ENCODE results near the gene INHBB.
A peak's percentile ranks its signal among the peaks of the same experiment; 100 is the strongest.
"Not testable (repeated sequence)": the region's sequence is repeated elsewhere in the genome, so short reads cannot be mapped to it uniquely, and the experiment has no call there.

Gene INHBB

GRCh38 chr2:120305296-120305695, 40.6 kb upstream of the INHBB start:
- Histone ChIP-seq H3K4me1 (peaks cover 24 to 37% (median 33%) of the 10 kb centered on the region in 10 experiments), H3K4me2 (peak overlapping the region in 5 of 11 experiments; percentile 18 to 80 (median 56); a peak in 5 of 22 replicates), H4K20me1 (peaks cover 0 to 22% (median 0%) of the 10 kb centered on the region in 11 experiments; a peak in 4 of 22 replicates), H3K36me3 (peaks cover 0 to 27% (median 4%) of the 10 kb centered on the region in 11 experiments; a peak in 9 of 22 replicates), H3K4me3 (no peak overlapping the region), H3K27ac (no peak overlapping the region), H3K9ac (no peak overlapping the region), H3K9me3 (replicated peaks in 1 of 11) (no peaks in the 10 kb centered on the region), H3K27me3 (no peaks in the 10 kb centered on the region)
- no peak for TF ChIP-seq Cebpa-rat (IDR thresholded peaks at IDR 0.05)

DNA sequence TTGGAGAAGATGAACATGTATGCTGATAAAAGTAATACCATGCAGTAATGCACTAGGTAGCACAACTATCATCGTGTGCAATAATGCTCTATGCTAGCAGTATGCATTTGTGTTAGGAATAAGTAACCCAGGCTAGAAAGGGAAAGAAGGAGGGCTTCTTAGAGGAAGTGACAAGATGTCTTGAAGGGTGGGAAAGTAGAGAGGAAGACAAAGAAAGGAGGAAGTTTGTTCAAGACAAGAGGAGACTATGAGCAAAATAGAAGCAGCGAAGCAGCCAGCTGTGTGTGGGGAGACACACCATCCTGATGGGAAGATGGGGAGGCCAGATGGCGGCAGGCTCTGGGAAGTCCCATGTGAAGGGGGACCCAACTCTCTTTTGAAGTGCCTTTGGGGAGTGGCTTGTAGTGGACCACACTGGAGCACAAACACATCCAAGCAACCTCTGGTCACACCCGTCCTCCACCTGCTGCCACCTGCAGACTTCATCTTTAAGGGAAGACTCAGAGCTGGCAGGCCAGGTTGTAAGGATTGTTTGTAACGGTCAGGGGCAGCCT, 39.9 kb upstream of the INHBB start:
- Histone ChIP-seq H3K27me3 (no peaks in the 10 kb centered on the region), H3K4me2 (peak overlapping the region in 8 of 11 experiments; percentile 12 to 80 (median 50); a peak in 14 of 22 replicates), H3K27ac (no peak overlapping the region), H4K20me1 (peaks cover 0 to 22% (median 0%) of the 10 kb centered on the region in 11 experiments; a peak in 4 of 22 replicates), H3K36me3 (peaks cover 0 to 20% (median 0%) of the 10 kb centered on the region in 11 experiments; a peak in 5 of 22 replicates), H3K4me1 (peaks cover 24 to 37% (median 33%) of the 10 kb centered on the region in 10 experiments), H3K4me3 (no peak overlapping the region), H3K9ac (no peak overlapping the region), H3K9me3 (replicated peaks in 1 of 11) (no peaks in the 10 kb centered on the region)
- no peak for TF ChIP-seq Cebpa-rat (IDR thresholded peaks at IDR 0.05)

- peaks cover 0 to 18% (median 0%) of the 10 kb centered on the region in 11 experiments; a peak in 3 of 22 replicates for H4K20me1 ChIP-seq
- TF ChIP-seq Cebpa-rat (IDR thresholded peaks at IDR 0.05) = no peak
- peaks cover 12 to 23% (median 18%) of the 10 kb centered on the region in 10 experiments for H3K4me1 ChIP-seq
- no peak overlapping the region for H3K4me3 ChIP-seq
- H3K4me2 ChIP-seq = no peak overlapping the region
- no peaks in the 10 kb centered on the region for H3K9me3 ChIP-seq (replicated peaks in 1 of 11)
- no peaks in the 10 kb centered on the region for H3K27me3 ChIP-seq
- H3K27ac ChIP-seq = no peak overlapping the region
- H3K9ac ChIP-seq = no peak overlapping the region
- peaks cover 0 to 10% (median 0%) of the 10 kb centered on the region in 11 experiments; a peak in 2 of 22 replicates for H3K36me3 ChIP-seq
Measured at GRCh38 chr2:120307482-120307881, 38.5 kb upstream of the INHBB start.

GRCh38 chr2:120308038-120308910, 37.7 kb upstream of the INHBB start:
- Histone ChIP-seq H3K9me3 (replicated peaks in 1 of 11) (no peaks in the 10 kb centered on the region), H3K36me3 (peaks cover 0 to 7% (median 0%) of the 10 kb centered on the region in 11 experiments; a peak in 2 of 22 replicates), H3K27me3 (no peaks in the 10 kb centered on the region; a peak in 1 of 22 replicates), H3K9ac (no peak overlapping the region), H3K4me1 (peaks cover 12 to 21% (median 17%) of the 10 kb centered on the region in 10 experiments), H3K27ac (no peak overlapping the region), H4K20me1 (peaks cover 0 to 11% (median 0%) of the 10 kb centered on the region in 11 experiments; a peak in 3 of 22 replicates), H3K4me2 (no peak overlapping the region), H3K4me3 (no peak overlapping the region)
- TF ChIP-seq Cebpa-rat (IDR thresholded peaks at IDR 0.05) = no peak

GRCh38 chr2:120310136-120310535, 35.8 kb upstream of the INHBB start:
- Histone ChIP-seq H3K4me1 (peaks cover 18 to 38% (median 33%) of the 10 kb centered on the region in 10 experiments), H4K20me1 (peaks cover 0 to 8% (median 0%) of the 10 kb centered on the region in 11 experiments; a peak in 2 of 22 replicates), H3K4me2 (no peak overlapping the region), H3K27ac (no peak overlapping the region), H3K9ac (no peak overlapping the region; a peak in 1 of 22 replicates), H3K27me3 (peaks cover 0 to 13% (median 0%) of the 10 kb centered on the region in 11 experiments; a peak in 2 of 22 replicates), H3K9me3 (replicated peaks in 1 of 11) (no peaks in the 10 kb centered on the region), H3K4me3 (no peak overlapping the region), H3K36me3 (no peaks in the 10 kb centered on the region)
- no peak for TF ChIP-seq Cebpa-rat (IDR thresholded peaks at IDR 0.05)

DNA sequence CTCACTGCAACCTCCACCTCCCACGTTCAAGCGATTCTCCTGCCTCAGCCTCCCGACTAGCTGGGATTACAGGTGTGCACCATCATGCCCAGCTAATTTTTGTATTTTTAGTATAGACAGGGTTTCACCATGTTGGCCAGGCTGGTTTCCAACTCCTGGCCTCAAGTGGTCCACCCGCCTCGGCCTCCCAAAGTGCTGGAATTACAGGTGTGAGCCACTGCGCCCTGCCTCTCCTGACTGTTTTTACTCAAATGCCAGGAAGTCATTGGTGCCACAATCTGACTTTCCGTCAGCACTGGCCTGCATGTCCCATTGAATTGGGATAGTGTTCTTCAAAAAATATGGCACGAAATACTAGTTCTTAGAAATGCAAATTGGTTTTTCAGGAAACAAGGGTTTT, 35.1 kb upstream of the INHBB start:
- H3K9ac ChIP-seq; H3K27ac ChIP-seq; H3K4me3 ChIP-seq; H3K4me2 ChIP-seq; H3K9me3 ChIP-seq (replicated peaks in 1 of 11); H3K36me3 ChIP-seq; H4K20me1 ChIP-seq: not testable (repeated sequence)
- Histone ChIP-seq H3K4me1 (peaks cover 12 to 39% (median 33%) of the 10 kb centered on the region in 10 experiments), H3K27me3 (peaks cover 0 to 13% (median 0%) of the 10 kb centered on the region in 11 experiments; a peak in 2 of 22 replicates)

- Histone ChIP-seq H3K36me3 (no peaks in the 10 kb centered on the region), H3K4me2 (no peak overlapping the region), H4K20me1 (peaks cover 0 to 4% (median 0%) of the 10 kb centered on the region in 11 experiments; a peak in 1 of 22 replicates), H3K4me1 (peaks cover 6 to 36% (median 28%) of the 10 kb centered on the region in 10 experiments), H3K9me3 (replicated peaks in 1 of 11) (no peaks in the 10 kb centered on the region), H3K27ac (no peak overlapping the region), H3K27me3 (peaks cover 0 to 13% (median 0%) of the 10 kb centered on the region in 11 experiments; a peak in 2 of 22 replicates), H3K9ac (no peak overlapping the region), H3K4me3 (no peak overlapping the region)
- TF ChIP-seq Cebpa-rat (IDR thresholded peaks at IDR 0.05) = no peak
Measured at GRCh38 chr2:120312076-120312475, 33.9 kb upstream of the INHBB start.

DNA sequence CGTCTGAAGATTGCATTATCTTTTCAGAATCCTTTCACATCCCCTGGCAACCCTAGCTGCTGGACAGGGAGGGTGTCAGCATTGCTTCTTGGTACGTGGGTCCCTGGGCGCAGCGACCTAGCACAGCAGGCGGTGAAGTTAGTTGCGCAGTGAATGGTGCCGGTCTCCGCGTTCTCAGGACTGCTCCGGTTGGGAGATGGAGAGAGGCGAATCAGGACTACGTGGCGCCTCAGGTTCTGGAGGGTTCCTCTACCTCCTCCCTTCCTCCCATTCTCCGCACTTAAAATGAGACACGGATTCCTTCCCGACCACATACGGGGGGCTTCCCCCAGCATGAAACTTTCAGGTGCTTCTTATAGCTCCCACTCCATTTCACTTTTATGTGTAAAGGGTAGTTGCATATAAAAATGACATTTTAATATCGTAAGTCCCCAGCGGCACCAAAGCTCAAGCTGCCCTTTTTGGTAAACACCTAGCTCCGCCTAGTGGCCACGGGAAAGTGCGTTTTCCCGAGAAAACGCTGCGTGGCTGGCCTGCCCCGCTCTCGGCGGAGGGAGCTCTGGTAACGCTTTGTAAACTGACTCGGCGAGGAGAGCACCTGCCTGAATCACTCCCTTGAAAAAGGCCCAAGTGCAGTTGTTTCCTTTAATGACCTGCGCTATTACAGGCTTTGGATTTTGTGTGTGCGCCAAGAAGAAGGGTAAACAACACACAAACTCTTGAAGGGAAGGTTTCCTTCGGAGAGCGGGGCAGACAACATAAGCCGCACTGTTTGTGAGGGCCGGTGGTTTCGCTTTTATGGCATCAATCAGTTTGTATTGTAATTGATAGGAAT, 32.9 kb upstream of the INHBB start:
- no peak overlapping the region for H3K27ac ChIP-seq
- TF ChIP-seq Cebpa-rat (IDR thresholded peaks at IDR 0.05) = no peak

More for the DNA sequence above, 32.9 kb upstream of the INHBB start:
- peaks cover 0 to 4% (median 0%) of the 10 kb centered on the region in 11 experiments; a peak in 1 of 22 replicates for H4K20me1 ChIP-seq
- H3K9ac ChIP-seq = peak overlapping the region in 1 of 11 experiments; percentile 31; a peak in 2 of 22 replicates
- no peaks in the 10 kb centered on the region for H3K36me3 ChIP-seq
- peaks cover 6 to 35% (median 29%) of the 10 kb centered on the region in 10 experiments for H3K4me1 ChIP-seq
- H3K9me3 ChIP-seq (replicated peaks in 1 of 11) = no peaks in the 10 kb centered on the region
- H3K4me3 ChIP-seq = no peak overlapping the region
- H3K27me3 ChIP-seq = peaks cover 0 to 13% (median 0%) of the 10 kb centered on the region in 11 experiments; a peak in 2 of 22 replicates
- H3K4me2 ChIP-seq = peak overlapping the region; percentile 53 to 87 (median 62)
